NCI-H1048 (cell line): ENCODE data around the gene HNF4A.
"Not testable (repeated sequence)": the region's sequence is repeated elsewhere in the genome, so short reads cannot be mapped to it uniquely, and the experiment has no call there.

ENCODE experiments used
- DNase-seq: peaks from one replicate; lab custom pipeline; 2025; lab: John Stamatoyannopoulos, UW

The HNF4A gene

DNA sequence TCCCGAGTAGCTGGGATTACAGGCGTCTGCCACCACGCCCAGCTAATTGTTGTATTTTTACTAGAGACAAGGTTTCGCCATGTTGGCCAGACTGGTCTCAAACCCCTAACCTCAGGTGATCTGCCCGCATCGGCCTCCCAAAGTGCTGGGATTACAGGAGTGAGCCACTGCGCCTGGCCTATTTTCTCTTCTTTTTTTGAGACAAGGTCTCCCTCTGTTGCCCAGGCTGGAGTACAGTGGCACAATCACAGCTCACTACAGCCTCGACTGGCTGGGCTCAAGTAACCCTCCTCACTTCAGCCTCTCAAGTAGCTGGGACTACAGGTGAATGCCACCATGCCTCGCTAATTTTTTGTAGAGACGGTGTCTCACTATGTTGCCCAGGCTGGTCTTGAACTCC is 9.6 kb upstream of the HNF4A start:
- not testable (repeated sequence) for DNase-seq

- DNase-seq: no peak
Observed at GRCh38 chr20:44348168-44348659, 7.3 kb upstream of the HNF4A start.

GRCh38 chr20:44349349-44349748 is 6.2 kb upstream of the HNF4A start:
- DNase-seq: no peak

GRCh38 chr20:44350567-44350966 is 4.9 kb upstream of the HNF4A start:
- DNase-seq: no peak

DNA sequence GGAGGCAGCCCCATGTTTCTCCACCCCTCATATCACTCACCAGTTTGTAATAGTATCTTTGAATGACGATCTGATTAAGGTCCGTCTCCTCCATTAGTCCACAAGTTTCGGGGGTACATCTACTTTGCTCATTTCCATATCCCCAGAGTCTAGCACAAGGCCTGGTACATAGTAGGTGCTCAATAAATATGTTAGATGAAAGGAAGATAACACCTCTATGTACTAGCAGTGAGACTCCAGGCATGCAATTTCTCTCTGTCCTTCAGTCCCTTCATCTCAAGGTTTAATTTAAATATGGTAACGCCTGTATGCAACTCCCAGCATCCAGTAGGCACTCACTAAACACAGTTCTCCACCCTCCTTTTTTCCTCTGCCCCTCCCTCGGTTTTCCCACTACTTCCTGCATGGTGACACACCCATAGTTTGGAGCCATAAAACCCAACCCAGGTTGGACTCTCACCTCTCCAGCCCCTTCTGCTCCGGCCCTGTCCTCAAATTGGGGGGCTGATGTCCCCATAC is 461 bp upstream of the HNF4A start:
- DNase-seq: no peak

DNA sequence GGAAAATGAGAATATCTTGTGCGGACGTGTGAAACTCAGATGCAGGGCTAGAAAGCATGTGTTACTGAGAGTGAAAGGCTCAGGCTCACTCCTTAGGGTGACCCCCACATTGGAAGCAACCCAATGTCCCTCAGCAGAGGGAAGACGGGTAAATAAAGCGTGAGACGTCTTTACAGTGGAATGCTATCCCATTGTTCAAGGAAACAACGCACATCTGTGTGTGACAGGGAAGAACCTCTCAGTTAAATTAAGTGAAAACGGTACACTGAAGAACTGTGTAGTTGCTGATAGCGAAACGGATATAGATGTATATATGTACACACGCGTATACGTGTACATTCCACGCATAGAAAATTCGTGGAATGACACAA is 839 bp downstream of the HNF4A start:
- DNase-seq: no peak

- no peak for DNase-seq
Observed at GRCh38 chr20:44357020-44357419, 1.5 kb downstream of the HNF4A start.

DNA sequence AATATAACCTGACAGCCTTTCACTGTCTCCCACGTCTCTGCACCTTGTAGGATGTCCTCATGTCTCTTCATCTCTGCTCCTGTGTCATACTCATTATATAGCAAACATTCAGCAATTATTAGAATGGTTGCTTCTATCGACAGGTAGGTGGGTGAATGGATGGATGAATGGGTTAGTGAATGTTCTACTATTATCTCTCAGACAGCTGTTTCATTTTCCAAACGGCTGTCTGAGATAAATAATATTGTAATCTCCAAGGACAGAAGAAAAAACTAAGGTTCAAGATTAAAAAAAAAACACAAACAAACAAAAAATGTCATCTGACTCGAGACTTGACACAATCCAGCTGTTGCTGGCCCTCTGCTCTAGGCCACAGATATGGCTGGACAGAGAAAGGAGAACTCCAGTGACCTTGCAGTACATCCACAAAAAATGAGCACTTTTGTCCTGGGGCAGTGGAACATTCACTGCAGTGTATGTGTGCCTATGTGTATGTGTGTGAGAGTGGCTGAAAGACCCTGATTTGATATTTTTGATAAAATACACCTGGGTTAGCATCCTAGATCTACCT is 2.1 kb downstream of the HNF4A start:
- no peak for DNase-seq

- no peak for DNase-seq
Observed at GRCh38 chr20:44358776-44359175, 3.3 kb downstream of the HNF4A start.

GRCh38 chr20:44360221-44360620 is 4.7 kb downstream of the HNF4A start:
- no peak for DNase-seq

DNA sequence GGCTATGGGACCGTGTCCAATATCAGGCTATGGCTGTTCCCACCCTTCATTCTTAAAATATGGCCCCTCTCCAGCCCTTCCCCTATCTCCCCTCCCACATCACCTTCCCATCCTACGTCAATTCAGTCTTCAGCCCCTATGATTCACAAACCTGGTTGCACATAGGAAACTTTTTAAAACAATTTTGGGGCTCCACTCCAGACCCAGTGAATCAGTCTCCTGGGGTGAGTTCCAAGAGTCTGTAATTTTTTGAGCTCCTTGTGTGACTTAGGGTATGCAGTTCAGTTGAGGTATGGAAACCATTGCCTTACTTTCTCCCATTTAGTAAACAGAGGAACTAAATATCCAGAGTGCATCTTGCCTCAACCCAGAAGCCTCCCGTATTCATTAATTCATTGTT is 5.5 kb downstream of the HNF4A start:
- no peak for DNase-seq

GRCh38 chr20:44362466-44362940 is 7.0 kb downstream of the HNF4A start:
- no peak for DNase-seq

- no peak for DNase-seq
Observed at GRCh38 chr20:44364068-44364467, 8.6 kb downstream of the HNF4A start.

GRCh38 chr20:44364780-44365179 is 9.3 kb downstream of the HNF4A start:
- no peak for DNase-seq

- DNase-seq: no peak
Observed at GRCh38 chr20:44367746-44368145, 12.2 kb downstream of the HNF4A start.

GRCh38 chr20:44370639-44371218 is 15.2 kb downstream of the HNF4A start:
- no peak for DNase-seq

DNA sequence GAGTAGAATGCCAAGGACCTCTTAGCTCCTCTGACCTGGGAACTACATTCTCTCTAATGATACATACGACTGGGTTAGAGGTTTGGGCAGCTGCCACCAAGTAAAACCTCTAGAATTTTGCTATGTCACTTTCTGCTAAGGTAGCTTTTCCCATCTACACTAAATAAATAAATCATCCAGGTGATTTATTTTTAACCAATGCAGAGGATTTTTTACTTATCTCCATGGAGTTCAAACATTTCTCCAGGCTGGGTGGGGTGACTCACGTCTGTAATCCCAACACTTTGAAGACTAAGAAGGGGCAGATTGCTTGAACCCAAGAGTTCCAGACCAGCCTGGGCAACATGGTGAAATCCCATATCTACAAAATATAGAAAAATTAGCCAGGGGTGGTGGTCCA is 27.1 kb downstream of the HNF4A start:
- no peak for DNase-seq

DNA sequence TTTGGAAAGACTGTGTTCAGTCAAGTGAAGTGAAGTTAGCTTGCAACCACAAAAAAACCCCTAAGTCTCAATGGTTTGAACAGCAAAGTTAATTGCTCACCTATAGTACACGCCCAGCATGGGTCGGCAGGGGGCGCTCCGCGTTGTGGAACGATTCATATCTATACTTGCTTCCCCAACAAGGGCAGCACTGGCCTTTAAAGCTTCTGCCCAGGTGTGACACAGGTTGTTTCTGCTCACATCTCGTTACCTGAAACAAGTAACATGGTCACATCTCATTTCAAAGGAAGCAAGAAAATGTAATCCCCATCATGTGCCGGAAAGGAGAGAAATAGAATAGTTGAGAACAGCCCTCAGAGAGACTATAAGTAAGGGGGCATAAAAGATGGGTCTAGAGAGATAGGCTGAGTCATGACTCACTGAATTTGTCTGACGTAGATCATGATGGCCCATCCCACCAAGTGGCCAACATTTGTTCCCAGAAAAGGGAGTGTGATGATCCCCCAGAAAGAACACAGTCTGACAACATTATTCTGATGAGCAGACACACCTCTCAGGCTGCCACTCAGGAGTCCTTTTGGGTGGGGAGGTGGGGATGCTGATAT is 29.0 kb downstream of the HNF4A start:
- DNase-seq: peak; percentile 15

- no peak for DNase-seq
Observed at GRCh38 chr20:44388466-44389023, 33.0 kb downstream of the HNF4A start.

DNA sequence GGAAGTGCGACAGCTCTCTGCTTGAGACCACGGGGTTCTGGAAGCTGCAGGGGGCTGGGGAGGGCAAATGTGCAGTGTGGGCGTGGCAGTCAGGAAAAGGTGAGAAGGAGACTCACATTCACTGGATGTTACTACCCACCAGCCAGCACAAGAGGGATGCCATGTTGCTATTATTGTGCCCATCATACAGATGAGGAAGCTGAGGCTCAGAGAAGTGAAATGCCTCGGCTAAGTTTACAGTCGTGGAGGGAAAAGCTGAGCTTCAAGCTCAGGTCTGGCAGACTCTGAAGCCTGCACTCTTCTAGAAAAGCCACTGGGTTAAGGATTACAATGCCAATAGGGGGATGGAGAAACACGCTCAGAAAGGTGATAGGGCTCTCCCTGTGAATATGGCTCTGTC is 34.4 kb downstream of the HNF4A start:
- DNase-seq: no peak

- DNase-seq: no peak
Observed at GRCh38 chr20:44390280-44390679, 34.8 kb downstream of the HNF4A start.

DNA sequence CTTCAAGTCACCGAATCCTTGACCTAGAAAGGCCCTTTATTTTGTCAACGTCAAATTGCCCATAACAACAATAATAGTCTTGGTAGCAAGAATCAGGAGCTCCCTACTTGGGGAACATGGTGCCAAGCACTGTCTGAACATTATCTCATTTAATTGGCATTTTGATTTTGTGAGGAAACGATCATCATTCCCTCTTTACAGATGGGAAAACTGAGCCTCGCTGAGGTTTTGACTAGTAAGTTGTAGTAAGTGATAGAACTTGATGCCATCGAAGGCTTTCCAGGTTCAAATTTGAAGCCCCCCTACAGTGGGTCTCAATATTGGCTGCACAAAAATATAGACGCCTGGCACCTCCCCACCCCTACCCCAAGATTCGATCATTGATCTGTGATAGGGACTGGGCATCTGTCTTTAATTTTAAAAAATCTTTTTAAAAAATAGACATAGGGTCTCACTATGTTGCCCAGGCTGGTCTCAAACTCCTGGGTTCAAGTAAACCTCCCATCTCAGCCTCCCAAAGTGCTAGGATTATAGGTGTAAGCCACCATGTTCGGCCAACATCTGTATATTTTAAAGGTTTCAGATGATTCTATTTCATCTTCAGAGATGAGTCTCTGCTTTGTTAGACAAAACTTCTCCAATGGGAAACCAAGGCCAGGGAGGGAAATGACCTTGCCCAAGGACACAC is 36.7 kb downstream of the HNF4A start:
- no peak for DNase-seq
